DMS153 treated with DMSO at 0.1 percent for 48 hours (cell line): ENCODE measurements around the gene KERA.

Source experiments
- DNase-seq: peaks from one replicate; lab custom pipeline; 2025; ENCODE audit not compliant: unreplicated experiment; lab: John Stamatoyannopoulos, UW

The KERA gene

GRCh38 chr12:91017511-91018263 lies 40.1 kb downstream of the KERA start:
- DNase-seq, result no peak

- DNase-seq, result no peak
Measured at GRCh38 chr12:91017043-91017442, 40.8 kb downstream of the KERA start.

GRCh38 chr12:91009319-91009950 lies 48.4 kb downstream of the KERA start:
- DNase-seq, result no peak

- DNase-seq, result no peak
Measured at GRCh38 chr12:91007531-91008290, 50.1 kb downstream of the KERA start.

- no peak for DNase-seq
Measured at GRCh38 chr12:91004872-91005271, 53.0 kb downstream of the KERA start, which contains the start of gene EPYC. TSS of gene EPYC (minus strand) at chr12:91004972. CDS start at chr12:91002565, 2,407 bp downstream.

GRCh38 chr12:91003737-91004136 lies 54.1 kb downstream of the KERA start:
- DNase-seq, result no peak

GRCh38 chr12:91001306-91001705 lies 56.5 kb downstream of the KERA start:
- DNase-seq, result no peak
